Gastrocnemius medialis (tissue), 4 donors: Measurements from ENCODE around the gene DENND5B. TPM values are rescaled to one million over a fixed set of nuclear protein-coding genes. Genes with fewer than 3 reads are reported as not detected.
A peak's percentile ranks its signal among the peaks of the same experiment; 100 is the strongest.

Source experiments
- ATAC-seq, 2 donors: fragments of 150-250 bp; one replicate each; pipeline ENCODE4 v1.9.1; 2016
- DNase-seq, 2 donors: peaks; one replicate each; pipeline ENCODE4 v3.0.0-alpha.2; 2019
- H3K27ac ChIP-seq, 4 donors: fragments of 200-600 bp; sonication (generic); 1 replicate in 1 of 4; 2 replicates in 3 of 4; pipeline ENCODE4 v1.5.1; 2016 to 2018; ENCODE audit warnings: mild to moderate bottlenecking in 2 of 4, moderate library complexity in 1 of 4
- H3K27me3 ChIP-seq, 3 donors: fragments of 200-600 bp; sonication (generic) in 2 of 3; 1 replicate in 1 of 3; 2 replicates in 2 of 3; pipeline versions ENCODE4 v1.5.1 to v1.6.0; 2016 to 2019; ENCODE audit warnings: mild to moderate bottlenecking in 1 of 3, moderate library complexity in 1 of 3
- H3K36me3 ChIP-seq, 2 donors: fragments of 200-600 bp; sonication (generic) in 1 of 2; one replicate each; pipeline ENCODE4 v1.5.1; 2017 to 2018
- H3K4me1 ChIP-seq, 2 donors: fragments of 200-600 bp; sonication (generic) in 1 of 2; one replicate each; pipeline ENCODE4 v1.5.1; 2016 to 2017; ENCODE audit warnings: mild to moderate bottlenecking in 2 of 2
- H3K4me3 ChIP-seq, 4 donors: fragments of 200-600 bp; sonication (generic) in 3 of 4; 1 replicate in 1 of 4; 2 replicates in 3 of 4; pipeline ENCODE4 v1.5.1; 2016 to 2019; ENCODE audit warnings: mild to moderate bottlenecking in 2 of 4
- H3K9me3 ChIP-seq, 3 donors: fragments of 200-600 bp; sonication (generic) in 2 of 3; 1 replicate in 1 of 3; 2 replicates in 2 of 3; pipeline ENCODE4 v1.5.1; 2016 to 2019
- POLR2A ChIP-seq, 2 donors: fragments of 450-650 bp; IDR thresholded peaks; one replicate each; pipeline ENCODE4 v1.6.1; 2017; ENCODE audit warnings: antibody characterized with exemption in 2 of 2, mild to moderate bottlenecking in 2 of 2, moderate library complexity in 2 of 2
- in situ Hi-C, 4 donors: fragments of 200-750 bp; cut with MboI; loops; one replicate each; pipeline versions ENCODE4 v1.15.0 to v1.8.0; 2017; ENCODE audit warnings: low sequenced_read_pairs in 4 of 4
- intact Hi-C: fragments of 100-400 bp; cut with DNase I; formaldehyde crosslinking; loops from one replicate; pipeline ENCODE4 v1.15.1; 2023; ENCODE audit warnings: low total_unique reads
- total RNA-seq, 4 donors: library from RNA; depleted of rRNA; stranded (reverse); fragments of >200 nt; gene quantifications; one replicate each; pipeline versions ENCODE4 v1.1.0 to v1.2.3, GENCODE V29; 2016
- TF ChIP-seq, protein P1 (sequence below), 5 experiments: fragments of 450-650 bp in 3 of 5; fragments of 200-600 bp in 2 of 5; sonication (generic) in 2 of 5; IDR thresholded peaks in 4 of 5; conservative IDR thresholded peaks in 1 of 5; 1 replicate in 4 of 5; 2 replicates in 1 of 5; pipeline ENCODE4 v1.5.1; 2016 to 2019; ENCODE audit warnings: antibody characterized with exemption in 5 of 5, mild to moderate bottlenecking in 3 of 5, moderate library complexity in 3 of 5

The DENND5B gene
- total RNA-seq, 4 donors from 2014 or later: 12.5 to 33.7 (median 26.7) TPM

DNA sequence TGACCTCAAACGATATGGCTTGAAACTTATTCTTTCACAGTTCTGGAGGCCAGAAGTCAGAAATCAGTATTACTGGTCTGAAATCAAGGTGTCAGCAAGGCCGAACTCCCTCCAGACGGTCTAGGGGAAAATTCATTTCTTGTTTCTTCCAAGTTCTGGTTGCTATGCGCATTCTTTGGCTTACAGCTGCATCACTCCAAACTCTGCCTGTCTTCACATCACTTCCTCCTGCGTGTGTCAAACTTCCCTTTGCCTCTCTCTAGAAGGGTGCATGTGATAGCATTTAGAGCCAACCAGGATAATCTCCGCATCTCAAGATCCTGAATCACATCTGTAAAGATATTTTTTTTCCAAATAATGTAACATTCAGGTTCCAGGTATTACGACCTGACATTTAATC lies 62.8 kb downstream of the DENND5B start:
- H3K4me1 ChIP-seq: peaks cover 44 to 45% of the 10 kb centered on the region in 2 donors
- no peak for DNase-seq
- no peak for ATAC-seq
- no peaks in the 10 kb centered on the region for H3K9me3 ChIP-seq
- intact Hi-C loops: no loop called here
- no peaks in the 10 kb centered on the region for H3K27me3 ChIP-seq
- H3K27ac ChIP-seq: no peak overlapping the region
- no peak overlapping the region for H3K4me3 ChIP-seq
- in situ Hi-C loops: no loop called here
- no peaks in the 10 kb centered on the region for H3K36me3 ChIP-seq
- TF ChIP-seq, protein P1, sequence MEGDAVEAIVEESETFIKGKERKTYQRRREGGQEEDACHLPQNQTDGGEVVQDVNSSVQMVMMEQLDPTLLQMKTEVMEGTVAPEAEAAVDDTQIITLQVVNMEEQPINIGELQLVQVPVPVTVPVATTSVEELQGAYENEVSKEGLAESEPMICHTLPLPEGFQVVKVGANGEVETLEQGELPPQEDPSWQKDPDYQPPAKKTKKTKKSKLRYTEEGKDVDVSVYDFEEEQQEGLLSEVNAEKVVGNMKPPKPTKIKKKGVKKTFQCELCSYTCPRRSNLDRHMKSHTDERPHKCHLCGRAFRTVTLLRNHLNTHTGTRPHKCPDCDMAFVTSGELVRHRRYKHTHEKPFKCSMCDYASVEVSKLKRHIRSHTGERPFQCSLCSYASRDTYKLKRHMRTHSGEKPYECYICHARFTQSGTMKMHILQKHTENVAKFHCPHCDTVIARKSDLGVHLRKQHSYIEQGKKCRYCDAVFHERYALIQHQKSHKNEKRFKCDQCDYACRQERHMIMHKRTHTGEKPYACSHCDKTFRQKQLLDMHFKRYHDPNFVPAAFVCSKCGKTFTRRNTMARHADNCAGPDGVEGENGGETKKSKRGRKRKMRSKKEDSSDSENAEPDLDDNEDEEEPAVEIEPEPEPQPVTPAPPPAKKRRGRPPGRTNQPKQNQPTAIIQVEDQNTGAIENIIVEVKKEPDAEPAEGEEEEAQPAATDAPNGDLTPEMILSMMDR (IDR thresholded peaks at IDR 0.05 in 4 of 5, conservative IDR thresholded peaks at IDR 0.05 in 1 of 5): no peak
- no peak for TF ChIP-seq POLR2A (IDR thresholded peaks at IDR 0.05)

DNA sequence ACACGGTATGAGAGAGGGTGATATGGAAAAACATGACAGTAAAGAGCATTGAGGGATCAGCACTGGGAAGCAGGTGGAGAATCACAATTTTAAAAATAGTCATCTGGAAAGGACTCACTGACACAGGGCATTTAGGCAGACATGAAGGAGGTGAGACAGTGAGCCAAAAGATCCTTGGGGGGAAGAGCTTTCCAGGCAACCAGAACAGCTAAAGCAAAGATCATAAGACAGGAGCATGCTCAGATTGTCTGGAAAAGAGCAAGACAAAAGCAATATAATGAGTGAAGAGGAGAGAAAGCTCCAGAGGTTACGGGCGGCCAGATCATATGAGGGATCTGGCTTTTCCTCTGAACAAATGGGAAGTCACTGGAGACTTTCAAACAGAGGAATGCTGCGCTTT lies 63.9 kb downstream of the DENND5B start:
- peak overlapping the region in 3 of 4 donors; percentile 25 to 54 (median 32) for H3K27ac ChIP-seq
- ATAC-seq: peak; percentile 51 to 63
- no peaks in the 10 kb centered on the region for H3K36me3 ChIP-seq

DNA sequence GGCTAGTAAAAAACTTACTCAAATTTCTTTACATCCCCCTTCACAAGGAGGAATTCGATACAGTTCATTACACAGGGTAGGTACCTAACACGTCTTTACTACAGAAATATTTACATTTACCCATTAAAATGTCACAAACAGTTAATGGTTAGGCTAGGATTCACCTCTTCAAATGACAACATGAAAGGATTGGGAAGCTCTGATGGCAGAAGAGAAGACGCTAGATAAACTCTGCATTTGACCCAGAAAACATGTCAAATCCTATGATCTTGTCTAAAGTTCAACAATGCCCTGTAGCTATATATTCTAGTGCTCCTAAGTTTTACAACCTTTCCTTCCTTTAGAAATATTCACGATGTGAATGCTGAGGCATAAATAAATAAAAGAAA lies 64.8 kb downstream of the DENND5B start:
- no peaks in the 10 kb centered on the region for H3K36me3 ChIP-seq
- intact Hi-C loops: no loop called here
- TF ChIP-seq POLR2A (IDR thresholded peaks at IDR 0.05): no peak
- TF ChIP-seq, protein P1 (IDR thresholded peaks at IDR 0.05 in 4 of 5, conservative IDR thresholded peaks at IDR 0.05 in 1 of 5): no peak
- ATAC-seq: no peak
- H3K4me1 ChIP-seq: peaks cover 39 to 50% of the 10 kb centered on the region in 2 donors
- no peak for DNase-seq
- in situ Hi-C loops: no loop called here
- H3K27ac ChIP-seq: no peak overlapping the region
- H3K4me3 ChIP-seq: no peak overlapping the region
- H3K9me3 ChIP-seq: no peaks in the 10 kb centered on the region
- no peaks in the 10 kb centered on the region for H3K27me3 ChIP-seq

More for the DNA sequence above, 63.9 kb downstream of the DENND5B start:
- no peaks in the 10 kb centered on the region for H3K27me3 ChIP-seq
- TF ChIP-seq, protein P1 (IDR thresholded peaks at IDR 0.05 in 4 of 5, conservative IDR thresholded peaks at IDR 0.05 in 1 of 5): no peak
- no peak for TF ChIP-seq POLR2A (IDR thresholded peaks at IDR 0.05)
- no peak for DNase-seq
- intact Hi-C loops (loop anchor here (1.0 kb wide), 1 partner anchor 10 kb away; no protein-coding TSS in a partner anchor), in situ Hi-C loops (no loop called here)
- H3K4me1 ChIP-seq: peaks cover 37 to 44% of the 10 kb centered on the region in 2 donors
- H3K9me3 ChIP-seq: no peaks in the 10 kb centered on the region
- H3K4me3 ChIP-seq: no peak overlapping the region

DNA sequence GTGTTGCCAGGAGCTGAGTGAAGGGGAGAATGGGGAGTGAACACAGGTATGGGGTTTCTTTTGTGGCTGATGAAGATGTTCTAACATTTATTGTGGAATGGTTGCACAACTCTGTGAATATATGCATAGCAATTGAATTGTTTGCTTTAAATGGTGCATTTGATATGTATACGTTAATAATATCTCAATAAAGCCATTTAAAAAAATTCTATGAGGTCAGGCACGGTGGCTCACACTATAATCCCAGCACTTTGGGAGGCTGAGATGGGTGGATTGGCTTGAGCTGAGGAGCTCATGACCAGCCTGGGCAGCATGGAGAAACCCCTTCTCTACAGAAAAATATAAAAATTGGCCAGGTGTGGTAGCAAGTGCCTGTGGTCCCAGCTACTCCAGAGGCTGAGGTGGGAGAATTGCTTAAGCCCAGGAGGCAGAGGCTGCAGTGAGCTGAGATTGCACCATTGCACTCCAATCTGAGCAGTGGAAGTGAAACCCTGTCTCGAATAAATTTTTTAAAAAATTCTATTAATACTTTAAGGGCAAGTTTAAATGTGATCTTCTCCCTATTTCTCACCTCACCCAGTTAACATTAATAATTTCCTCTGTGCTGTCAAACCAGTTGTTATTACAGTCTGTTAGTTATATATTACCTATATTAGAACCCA lies 65.3 kb downstream of the DENND5B start:
- no peak overlapping the region for H3K27ac ChIP-seq
- no peak for DNase-seq
- no peak overlapping the region for H3K4me3 ChIP-seq
- H3K27me3 ChIP-seq: no peaks in the 10 kb centered on the region
- no peaks in the 10 kb centered on the region for H3K36me3 ChIP-seq
- H3K4me1 ChIP-seq: peaks cover 42 to 46% of the 10 kb centered on the region in 2 donors
- H3K9me3 ChIP-seq: no peaks in the 10 kb centered on the region
- TF ChIP-seq, protein P1 (IDR thresholded peaks at IDR 0.05 in 4 of 5, conservative IDR thresholded peaks at IDR 0.05 in 1 of 5): no peak
- TF ChIP-seq POLR2A (IDR thresholded peaks at IDR 0.05): no peak
- no peak for ATAC-seq
- intact Hi-C loops (no loop called here), in situ Hi-C loops (no loop called here)
